HG02798 (cell line): Measurements from ENCODE around the gene PCCA.
"Not testable (repeated sequence)": the region's sequence is repeated elsewhere in the genome, so short reads cannot be mapped to it uniquely, and the experiment has no call there.

Experiments used
- ATAC-seq: cut with Tn5 transposase; IDR thresholded peaks from one replicate; pipeline ENCODE4 v1.9.1; 2021; ENCODE audit warnings: mild to moderate bottlenecking; ENCODE audit not compliant: unreplicated experiment, poor library complexity

PCCA gene

DNA sequence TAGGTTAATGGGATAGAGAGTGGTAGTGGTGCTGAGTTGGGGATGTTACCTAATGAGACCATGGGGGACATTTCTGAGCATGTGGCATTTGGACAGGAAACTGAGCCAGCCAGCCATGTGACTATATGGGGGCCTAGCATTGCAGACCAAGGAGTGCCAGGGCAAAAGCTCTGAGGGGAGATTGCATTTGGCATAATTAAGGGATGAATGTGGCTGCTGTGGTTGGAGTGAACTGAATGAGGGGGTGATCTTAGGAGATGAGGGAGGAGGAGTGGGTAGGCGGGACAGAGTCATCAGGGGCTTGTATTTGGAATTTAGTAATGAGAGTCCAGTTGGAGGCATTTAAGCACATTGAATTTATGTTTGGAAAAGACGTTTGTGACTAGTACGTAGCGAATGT lies 6.6 kb downstream of the PCCA start:
- no peak for ATAC-seq

GRCh38 chr13:100096526-100096925 lies 7.6 kb downstream of the PCCA start:
- no peak for ATAC-seq

DNA sequence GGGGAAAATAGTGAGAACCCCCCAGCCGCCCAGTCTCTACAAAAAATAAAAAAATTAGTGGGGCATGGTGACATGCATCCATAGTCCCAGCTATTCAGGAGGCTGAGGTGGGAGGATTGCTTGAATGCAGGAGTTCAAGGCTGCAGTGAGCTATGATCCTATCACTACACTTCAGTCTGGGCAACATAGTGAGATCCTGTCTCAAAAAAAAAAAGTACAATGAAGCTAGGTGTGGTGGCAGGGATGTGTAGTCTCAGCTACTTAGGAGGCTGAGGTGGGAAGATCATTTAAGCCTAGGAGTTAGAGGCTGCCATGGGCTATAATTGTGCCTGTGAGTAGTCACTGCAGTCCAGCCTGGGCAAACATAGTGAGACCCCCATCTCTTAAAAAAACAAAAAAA lies 8.9 kb downstream of the PCCA start:
- ATAC-seq: no peak

GRCh38 chr13:100098445-100099116 lies 9.7 kb downstream of the PCCA start:
- no peak for ATAC-seq

GRCh38 chr13:100099117-100099445 lies 10.2 kb downstream of the PCCA start:
- not testable (repeated sequence) for ATAC-seq

DNA sequence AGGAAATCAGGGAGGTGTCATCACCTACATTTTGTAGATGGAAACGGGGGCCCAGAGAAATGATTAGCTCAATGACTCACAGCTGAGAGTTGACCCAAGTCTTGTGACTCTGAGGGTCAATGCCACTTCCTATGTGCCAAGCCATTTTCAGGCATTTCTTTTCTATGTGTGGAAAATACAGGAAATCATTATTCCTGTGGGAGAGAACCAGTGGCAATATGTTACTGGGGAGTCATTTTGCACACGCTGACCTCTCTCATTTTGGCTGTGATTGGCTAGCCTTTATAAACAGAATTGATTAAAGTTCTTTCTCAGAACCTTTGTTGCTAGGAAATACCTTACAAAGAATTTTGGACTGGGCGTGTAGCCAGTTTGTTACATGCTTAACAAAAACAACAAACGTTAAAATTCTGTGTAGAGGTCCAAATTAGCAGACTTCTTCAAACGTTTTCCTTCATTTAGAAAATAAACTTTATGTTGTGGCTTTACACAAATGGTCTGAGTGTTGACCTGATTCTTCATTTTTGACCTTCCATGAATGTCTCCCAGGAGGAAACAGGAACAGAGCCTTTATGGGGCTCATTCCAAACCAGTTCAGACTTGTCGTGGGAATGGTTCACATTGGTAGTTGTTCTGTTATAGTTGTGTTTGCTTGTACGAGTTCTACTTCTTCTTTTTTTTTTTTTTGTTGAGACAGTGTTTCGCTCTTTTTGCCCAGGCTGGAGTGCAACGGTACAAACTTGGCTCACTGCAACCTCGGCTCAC lies 11.4 kb downstream of the PCCA start:
- no peak for ATAC-seq

DNA sequence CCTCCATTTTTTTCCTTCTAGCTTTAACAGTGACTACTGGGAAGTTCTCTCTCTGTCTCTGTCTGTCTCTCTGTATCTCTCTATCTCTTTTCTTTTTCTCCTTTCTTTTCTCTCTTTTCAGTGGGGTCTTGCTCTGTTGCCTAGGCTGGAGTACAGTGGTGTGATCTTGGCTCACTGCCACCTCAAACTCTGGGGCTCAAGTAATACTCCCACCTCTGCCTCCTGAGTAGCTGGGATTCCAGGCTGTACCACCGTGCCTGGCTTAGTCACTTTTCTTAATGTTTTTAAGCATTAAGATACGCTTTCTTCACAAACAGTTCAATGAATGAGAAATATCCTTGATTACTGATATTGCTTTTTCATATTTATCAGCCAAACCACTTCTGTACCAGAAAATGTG lies 13.1 kb downstream of the PCCA start:
- no peak for ATAC-seq

- ATAC-seq: no peak
Observed at GRCh38 chr13:100106005-100106404, 17.1 kb downstream of the PCCA start.

- no peak for ATAC-seq
Observed at GRCh38 chr13:100106705-100107104, 17.8 kb downstream of the PCCA start.

GRCh38 chr13:100108913-100109507 lies 20.1 kb downstream of the PCCA start:
- ATAC-seq: peak; percentile 72

- no peak for ATAC-seq
Observed at GRCh38 chr13:100110269-100110668, 21.4 kb downstream of the PCCA start.

DNA sequence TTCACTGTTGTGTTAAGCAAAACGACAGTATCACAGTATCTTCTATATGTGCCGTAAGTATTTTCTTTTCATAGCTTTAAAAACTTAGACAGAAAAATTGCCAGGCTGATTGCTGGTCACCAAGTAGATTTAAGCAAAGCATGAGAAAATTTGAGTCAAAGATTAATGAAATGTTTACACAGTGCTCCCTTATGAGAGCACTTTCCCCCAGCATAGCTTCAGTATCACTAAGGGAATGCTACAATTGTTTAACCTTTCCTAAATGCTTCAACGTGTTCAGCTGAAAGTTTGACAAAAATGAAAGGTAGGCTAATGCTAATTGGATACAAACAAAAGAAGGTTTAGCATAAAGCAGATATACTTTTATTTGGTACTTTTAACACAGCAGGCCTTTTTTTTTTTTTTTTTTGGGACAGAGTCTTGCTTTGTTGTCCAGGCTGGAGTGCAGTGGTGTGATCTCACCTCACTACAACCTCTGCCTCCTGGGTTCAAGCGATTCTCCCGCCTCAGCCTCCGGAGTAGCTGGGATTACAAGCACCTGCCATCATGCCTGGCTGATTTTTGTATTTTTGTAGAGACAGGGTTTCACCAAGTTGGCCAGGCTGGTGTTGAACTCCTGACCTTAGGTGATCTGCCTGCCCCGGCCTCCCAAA lies 23.4 kb downstream of the PCCA start:
- ATAC-seq: no peak

DNA sequence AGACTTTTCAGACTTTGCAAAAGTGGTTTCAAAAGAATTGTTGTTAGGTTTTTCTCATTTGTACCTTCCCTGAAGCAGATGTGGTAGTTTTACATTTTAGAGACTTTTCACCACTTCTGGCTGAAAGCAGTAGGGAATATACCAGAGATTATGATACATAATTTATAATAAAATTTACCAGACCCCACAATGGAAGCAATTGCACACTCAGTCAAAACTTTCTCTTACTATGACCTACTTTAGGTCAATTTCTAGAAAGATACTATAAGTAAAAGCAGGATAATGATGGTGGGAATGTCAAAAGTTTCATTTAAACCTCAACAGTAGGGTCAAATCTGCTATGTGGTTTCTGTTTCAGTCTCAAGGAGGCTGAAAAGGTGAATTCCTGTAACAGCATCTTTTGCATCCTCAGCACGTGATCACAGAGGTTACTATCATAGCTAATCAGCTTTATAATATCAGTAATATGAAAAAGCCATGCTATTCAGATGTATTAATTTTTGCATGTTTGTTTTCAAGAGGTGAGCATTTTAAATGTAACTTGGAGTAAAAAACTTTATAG lies 26.9 kb downstream of the PCCA start:
- peak; percentile 57 for ATAC-seq

DNA sequence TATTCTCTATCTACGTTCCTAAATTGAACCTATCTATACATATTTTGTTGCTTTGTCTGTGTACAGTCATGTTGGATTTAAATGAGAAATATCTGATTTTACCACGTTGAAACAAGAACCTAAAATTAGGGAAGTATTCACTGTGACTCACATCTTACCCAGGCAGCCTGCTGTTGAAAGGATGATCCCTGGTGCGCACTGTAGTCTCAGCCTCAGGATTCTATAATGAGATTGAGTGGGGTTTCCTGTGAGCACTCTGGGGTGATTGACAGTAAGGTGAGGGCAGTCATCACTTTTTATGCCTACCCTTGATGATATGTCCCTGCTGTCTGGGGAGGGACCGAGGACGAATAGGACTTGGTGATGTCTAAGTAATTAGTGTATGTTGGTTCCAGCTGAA lies 35.4 kb downstream of the PCCA start:
- no peak for ATAC-seq

GRCh38 chr13:100125946-100126345 lies 37.1 kb downstream of the PCCA start:
- no peak for ATAC-seq

GRCh38 chr13:100128373-100128772 lies 39.5 kb downstream of the PCCA start:
- no peak for ATAC-seq

GRCh38 chr13:100128838-100129237 lies 39.9 kb downstream of the PCCA start:
- no peak for ATAC-seq

- peak; percentile 83 for ATAC-seq
Observed at GRCh38 chr13:100129605-100130004, 40.7 kb downstream of the PCCA start.

GRCh38 chr13:100130092-100130491 lies 41.2 kb downstream of the PCCA start:
- no peak for ATAC-seq

DNA sequence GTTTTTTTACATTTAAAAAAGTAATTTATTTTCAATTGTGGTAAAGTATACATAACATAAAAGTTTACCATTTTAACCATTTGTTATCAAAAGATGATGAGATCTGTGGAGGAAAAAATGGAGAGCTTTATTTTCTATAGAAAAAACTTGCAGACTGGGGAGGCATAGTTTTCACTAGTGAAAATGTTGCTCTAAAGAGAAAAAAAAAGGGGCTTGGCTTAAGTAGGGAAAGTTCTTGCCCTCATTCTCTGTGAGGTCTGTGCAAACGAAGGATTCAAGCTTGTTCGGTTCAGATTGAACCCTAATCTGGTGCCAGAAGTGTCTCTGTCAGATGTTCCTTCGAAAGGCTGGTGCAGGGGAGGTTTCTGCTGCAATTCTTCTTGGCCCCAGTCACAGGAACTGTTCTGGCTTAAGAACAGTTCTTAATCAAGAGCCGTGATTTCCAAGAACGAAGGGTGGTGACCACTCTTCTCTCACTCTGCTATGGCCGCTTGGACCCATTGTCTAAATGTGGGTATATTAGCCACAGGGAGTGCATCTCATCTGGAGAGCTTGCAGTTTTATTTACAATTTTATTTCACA lies 42.1 kb downstream of the PCCA start:
- ATAC-seq: no peak
